Sigmoid colon (tissue), 7 donors: ENCODE data around the gene RAPSN. TPM values are rescaled to one million over a fixed set of nuclear protein-coding genes. Genes with fewer than 3 reads are reported as not detected.

ENCODE experiments used
- DNase-seq: peaks from one replicate; pipeline ENCODE4 v3.0.0-alpha.2; 2019
- H3K27ac ChIP-seq, 4 donors: fragments of 200-600 bp; sonication (generic); one replicate each; pipeline ENCODE4 v1.5.1; 2016 to 2019; ENCODE audit warnings: mild to moderate bottlenecking in 1 of 4
- H3K27me3 ChIP-seq, 3 donors: fragments of 200-600 bp; sonication (generic); one replicate each; pipeline ENCODE4 v1.5.1; 2019; ENCODE audit warnings: mild to moderate bottlenecking in 1 of 3
- H3K36me3 ChIP-seq, 4 donors: fragments of 200-600 bp; sonication (generic); one replicate each; pipeline ENCODE4 v1.5.1; 2016 to 2019
- H3K4me1 ChIP-seq, 4 donors: fragments of 200-600 bp; sonication (generic); one replicate each; pipeline ENCODE4 v1.5.1; 2017 to 2019
- H3K4me3 ChIP-seq, 4 donors: fragments of 200-600 bp; sonication (generic); one replicate each; pipeline ENCODE4 v1.5.1; 2017 to 2019; ENCODE audit warnings: mild to moderate bottlenecking in 2 of 4, moderate library complexity in 1 of 4
- H3K9me3 ChIP-seq, 4 donors: fragments of 200-600 bp in 3 of 4; sonication (generic) in 3 of 4; one replicate each; pipeline versions ENCODE4 v1.5.1 to v1.6.1; 2013 to 2019
- EP300 ChIP-seq, 4 donors: sonication (generic); formaldehyde crosslinking; IDR thresholded peaks; one replicate each; pipeline ENCODE4 v1.6.1; 2017; ENCODE audit warnings: antibody characterized with exemption in 4 of 4
- POLR2A ChIP-seq, 2 donors: fragments of 450-650 bp; IDR thresholded peaks; one replicate each; pipeline ENCODE4 v1.6.1; 2016; ENCODE audit warnings: antibody characterized with exemption in 2 of 2, mild to moderate bottlenecking in 2 of 2, moderate library complexity in 2 of 2
- POLR2AphosphoS5 ChIP-seq, 4 donors: sonication (generic); formaldehyde crosslinking; IDR thresholded peaks; one replicate each; pipeline ENCODE4 v1.6.1; 2017; ENCODE audit warnings: antibody characterized with exemption in 4 of 4
- WGBS, 2 donors: extraction: QIAGEN DNeasy Blood & Tissue Kit; methylation state at CpG; one replicate each; pipeline ENCODE4 v1.1.7; 2013; 5-methylcytosine and 5-hydroxymethylcytosine counted together
- intact Hi-C: fragments of 100-400 bp; cut with DNase I; formaldehyde crosslinking; loops from one replicate; pipeline ENCODE4 v1.15.1; 2023
- polyA plus RNA-seq, 3 donors: library from polyadenylated mRNA; stranded (reverse); fragments of 200-250 nt; gene quantifications; one replicate each; pipeline ENCODE4 v1.2.3, GENCODE V29; 2013
- small RNA-seq, 3 donors: library from RNA; depleted of rRNA; stranded (forward); fragments of <200 nt; gene quantifications; one replicate each; pipeline ENCODE3, GENCODE V24; 2016
- total RNA-seq, 4 donors: library from RNA; depleted of rRNA; stranded (reverse); fragments of >200 nt; gene quantifications; one replicate each; pipeline ENCODE4 v1.1.0, GENCODE V29; 2016
- TF ChIP-seq, protein P1 (sequence below), 4 experiments: fragments of 450-650 bp in 3 of 4; fragments of 200-600 bp in 1 of 4; IDR thresholded peaks; one replicate each; pipeline ENCODE4 v1.5.1; 2016 to 2019; ENCODE audit warnings: antibody characterized with exemption in 4 of 4, mild to moderate bottlenecking in 3 of 4, moderate library complexity in 2 of 4
- donor health status: healthy with polysubstance abuse.
- donor health status: Bipolar disorder and iron deficiency.
- donor health status: healthy.

RAPSN gene
- total and polyA plus RNA-seq, 7 donors, result 0.27 to 0.61 (median 0.46) TPM; not detected in 3

DNA sequence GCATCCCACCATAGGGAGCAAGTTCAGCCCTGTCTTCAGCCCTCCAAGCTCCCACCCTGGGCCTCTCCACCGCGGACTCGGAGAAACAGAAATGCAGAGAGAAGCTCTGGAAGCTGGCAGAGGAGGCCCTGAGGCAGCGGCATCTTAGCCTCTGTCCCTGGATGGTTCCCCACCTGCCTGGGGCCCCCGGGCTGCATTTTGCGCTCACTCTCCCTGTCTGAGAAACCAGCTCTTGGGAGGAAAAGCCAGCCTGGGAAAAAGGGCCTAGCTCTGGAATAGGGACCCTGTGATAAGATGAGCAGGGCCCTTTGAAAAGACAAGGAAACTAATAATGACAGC, 58.5 kb downstream of the RAPSN start:
- Histone ChIP-seq H3K4me1 (no peaks in the 10 kb centered on the region), H3K27ac (peak overlapping the region in 1 of 4 donors; percentile 59), H3K9me3 (no peaks in the 10 kb centered on the region), H3K4me3 (no peak overlapping the region), H3K36me3 (no peaks in the 10 kb centered on the region), H3K27me3 (no peaks in the 10 kb centered on the region)
- TF ChIP-seq POLR2A (IDR thresholded peaks at IDR 0.05) (no peak), POLR2AphosphoS5 (IDR thresholded peaks at IDR 0.05) (no peak), EP300 (IDR thresholded peaks at IDR 0.05) (no peak)
- TF ChIP-seq, protein P1, sequence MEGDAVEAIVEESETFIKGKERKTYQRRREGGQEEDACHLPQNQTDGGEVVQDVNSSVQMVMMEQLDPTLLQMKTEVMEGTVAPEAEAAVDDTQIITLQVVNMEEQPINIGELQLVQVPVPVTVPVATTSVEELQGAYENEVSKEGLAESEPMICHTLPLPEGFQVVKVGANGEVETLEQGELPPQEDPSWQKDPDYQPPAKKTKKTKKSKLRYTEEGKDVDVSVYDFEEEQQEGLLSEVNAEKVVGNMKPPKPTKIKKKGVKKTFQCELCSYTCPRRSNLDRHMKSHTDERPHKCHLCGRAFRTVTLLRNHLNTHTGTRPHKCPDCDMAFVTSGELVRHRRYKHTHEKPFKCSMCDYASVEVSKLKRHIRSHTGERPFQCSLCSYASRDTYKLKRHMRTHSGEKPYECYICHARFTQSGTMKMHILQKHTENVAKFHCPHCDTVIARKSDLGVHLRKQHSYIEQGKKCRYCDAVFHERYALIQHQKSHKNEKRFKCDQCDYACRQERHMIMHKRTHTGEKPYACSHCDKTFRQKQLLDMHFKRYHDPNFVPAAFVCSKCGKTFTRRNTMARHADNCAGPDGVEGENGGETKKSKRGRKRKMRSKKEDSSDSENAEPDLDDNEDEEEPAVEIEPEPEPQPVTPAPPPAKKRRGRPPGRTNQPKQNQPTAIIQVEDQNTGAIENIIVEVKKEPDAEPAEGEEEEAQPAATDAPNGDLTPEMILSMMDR (IDR thresholded peaks at IDR 0.05), result no peak
- DNase-seq, result no peak
- WGBS, 2 donors, result 97 to 98% methylated on average over 6 of the region's 6 CpGs
- intact Hi-C loops, result no loop called here

GRCh38 chr11:47389577-47390421, 59.1 kb downstream of the RAPSN start:
- Histone ChIP-seq H3K4me1 (no peaks in the 10 kb centered on the region), H3K36me3 (no peaks in the 10 kb centered on the region), H3K9me3 (no peaks in the 10 kb centered on the region), H3K27me3 (no peaks in the 10 kb centered on the region), H3K4me3 (no peak overlapping the region), H3K27ac (peak overlapping the region in 1 of 4 donors; percentile 20)
- no peak for TF ChIP-seq POLR2A (IDR thresholded peaks at IDR 0.05)
- no peak for TF ChIP-seq POLR2AphosphoS5 (IDR thresholded peaks at IDR 0.05)
- TF ChIP-seq, protein P1 (IDR thresholded peaks at IDR 0.05), result no peak
- TF ChIP-seq EP300 (IDR thresholded peaks at IDR 0.05), result no peak
- intact Hi-C loops, result no loop called here
- no peak for DNase-seq
- WGBS, 2 donors, result 76 to 88% methylated on average over 17 of the region's 17 CpGs

DNA sequence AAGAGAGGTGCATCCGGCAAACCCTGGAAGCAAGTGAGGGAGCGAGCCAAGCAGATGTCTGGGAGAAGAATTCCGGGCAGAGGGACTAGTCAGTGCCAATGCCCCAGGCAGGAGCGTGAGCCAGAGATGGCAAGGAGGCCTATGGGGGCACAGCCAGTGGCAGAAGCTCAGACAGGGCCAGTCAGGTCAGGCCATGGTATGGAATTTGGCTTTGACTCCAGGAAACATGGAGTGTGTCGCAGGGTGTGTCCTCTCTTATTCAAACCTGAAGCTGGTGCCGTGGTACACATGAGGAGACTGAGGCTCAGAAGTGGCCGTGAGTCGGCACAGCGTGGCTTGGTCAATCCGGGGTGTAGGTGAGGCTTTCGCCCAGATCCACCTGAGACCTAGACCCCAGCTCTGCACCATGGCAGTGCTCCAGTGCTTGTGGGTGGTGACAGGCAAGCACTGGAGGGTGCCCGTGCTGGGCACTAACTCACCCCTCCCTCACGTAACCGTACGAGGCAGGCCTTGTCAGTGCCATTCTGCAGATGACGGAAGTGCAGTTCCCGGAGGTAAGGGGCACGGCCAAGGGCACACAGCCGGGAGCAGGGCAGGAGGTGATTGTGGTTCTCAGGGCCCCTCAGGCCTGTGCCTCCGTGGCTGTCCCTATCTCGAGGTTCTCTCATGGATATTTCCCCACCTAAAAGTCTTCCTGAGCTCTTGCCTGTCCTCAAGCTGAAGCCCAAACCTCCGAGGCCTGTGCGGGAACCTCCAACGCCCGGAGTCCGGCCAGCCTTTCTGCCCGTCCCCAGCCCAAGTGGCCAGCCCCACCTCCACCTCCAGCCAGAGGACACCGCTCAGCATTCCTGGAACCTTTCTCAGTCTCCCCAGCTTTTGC, 60.0 kb downstream of the RAPSN start:
- no peaks in the 10 kb centered on the region for H3K9me3 ChIP-seq
- no peak overlapping the region for H3K4me3 ChIP-seq
- no peak for TF ChIP-seq POLR2AphosphoS5 (IDR thresholded peaks at IDR 0.05)
- TF ChIP-seq, protein P1 (IDR thresholded peaks at IDR 0.05), result no peak
- TF ChIP-seq POLR2A (IDR thresholded peaks at IDR 0.05), result no peak
- no peak for TF ChIP-seq EP300 (IDR thresholded peaks at IDR 0.05)
- intact Hi-C loops, result no loop called here
- H3K4me1 ChIP-seq, result no peaks in the 10 kb centered on the region
- WGBS, 2 donors, result 87 to 92% methylated on average over 28 of the region's 28 CpGs
- H3K27ac ChIP-seq, result peak overlapping the region in 1 of 4 donors; percentile 20
- no peaks in the 10 kb centered on the region for H3K27me3 ChIP-seq
- DNase-seq, result no peak
- H3K36me3 ChIP-seq, result no peaks in the 10 kb centered on the region

GRCh38 chr11:47387944-47388696, 60.8 kb downstream of the RAPSN start:
- DNase-seq, result no peak
- H3K36me3 ChIP-seq, result no peaks in the 10 kb centered on the region
- WGBS, 2 donors, result 73 to 79% methylated on average over 13 of the region's 13 CpGs
- H3K4me1 ChIP-seq, result no peaks in the 10 kb centered on the region
- TF ChIP-seq POLR2A (IDR thresholded peaks at IDR 0.05), result no peak
- no peak for TF ChIP-seq POLR2AphosphoS5 (IDR thresholded peaks at IDR 0.05)
- TF ChIP-seq, protein P1 (IDR thresholded peaks at IDR 0.05), result no peak
- TF ChIP-seq EP300 (IDR thresholded peaks at IDR 0.05), result no peak
- H3K27ac ChIP-seq, result peak overlapping the region in 1 of 4 donors; percentile 17
- H3K27me3 ChIP-seq, result no peaks in the 10 kb centered on the region
- no peaks in the 10 kb centered on the region for H3K9me3 ChIP-seq
- no peak overlapping the region for H3K4me3 ChIP-seq
- intact Hi-C loops, result no loop called here

Small RNA genes within 50 kb of the gene (small RNA-seq; reads per million reads assigned to genes)
- 0 reads per million in 3 donors for gene MIR4487

Other genes with a start within 250 kb of the RAPSN start
- 10 to 100 TPM; 31.9 to 44.6 (median 32.3) TPM for gene DDB2, start 234.2 kb downstream of the RAPSN start, total RNA-seq
- gene DDB2, start 234.2 kb downstream of the RAPSN start, polyA plus RNA-seq, result 10 to 100 TPM; 21.3 to 42.0 (median 21.6) TPM
- 10 to 100 TPM; 30.7 to 54.0 (median 34.9) TPM for gene ACP2, start 200.3 kb downstream of the RAPSN start, total RNA-seq
- gene ACP2, start 200.3 kb downstream of the RAPSN start, polyA plus RNA-seq, result 10 to 100 TPM; 15.6 to 50.9 (median 25.4) TPM
- gene NR1H3, start 191.1 kb downstream of the RAPSN start, total RNA-seq, result 10 to 100 TPM; 30.3 to 54.5 (median 40.2) TPM
- gene NR1H3, start 191.1 kb downstream of the RAPSN start, polyA plus RNA-seq, result 10 to 100 TPM; 57.3 to 90.1 (median 61.5) TPM
- 10 to 100 TPM; 25.8 to 55.7 (median 33.6) TPM for gene MADD, start 179.0 kb downstream of the RAPSN start, total RNA-seq
- gene MADD, start 179.0 kb downstream of the RAPSN start, polyA plus RNA-seq, result 10 to 100 TPM; 18.6 to 32.5 (median 19.2) TPM
- gene MYBPC3, start 96.4 kb downstream of the RAPSN start, total RNA-seq, result not detected
- gene MYBPC3, start 96.4 kb downstream of the RAPSN start, polyA plus RNA-seq, result 1 to 10 TPM in 1 of 3 donors, under 1 TPM in 2; 0.29 to 1.4 (median 0.60) TPM
- 10 to 100 TPM; 10.5 to 19.7 (median 18.8) TPM for gene SPI1, start 70.6 kb downstream of the RAPSN start, total RNA-seq
- gene SPI1, start 70.6 kb downstream of the RAPSN start, polyA plus RNA-seq, result 10 to 100 TPM; 21.6 to 29.8 (median 27.1) TPM
- gene SLC39A13, start 40.5 kb downstream of the RAPSN start, total RNA-seq, result 10 to 100 TPM; 38.2 to 87.5 (median 54.0) TPM
- 10 to 100 TPM in 2 of 3 donors, 1 to 10 TPM in 1; 4.6 to 29.8 (median 13.2) TPM for gene SLC39A13, start 40.5 kb downstream of the RAPSN start, polyA plus RNA-seq
- 100 to 1,000 TPM; 104 to 202 (median 178) TPM for gene PSMC3, start 22.7 kb downstream of the RAPSN start, total RNA-seq
- gene PSMC3, start 22.7 kb downstream of the RAPSN start, polyA plus RNA-seq, result 100 to 1,000 TPM; 117 to 151 (median 121) TPM
- 100 to 1,000 TPM in 3 of 4 donors, 10 to 100 TPM in 1; 87.2 to 188 (median 114) TPM for gene CELF1, start 104.0 kb upstream of the RAPSN start, total RNA-seq
- gene CELF1, start 104.0 kb upstream of the RAPSN start, polyA plus RNA-seq, result 10 to 100 TPM in 2 of 3 donors, 1 to 10 TPM in 1; 9.0 to 45.7 (median 14.1) TPM
- gene PTPMT1, start 116.5 kb upstream of the RAPSN start, total RNA-seq, result 100 to 1,000 TPM in 3 of 4 donors, 10 to 100 TPM in 1; 100.0 to 152 (median 130) TPM
- 10 to 100 TPM; 31.0 to 43.1 (median 37.2) TPM for gene PTPMT1, start 116.5 kb upstream of the RAPSN start, polyA plus RNA-seq
- 10 to 100 TPM; 13.3 to 29.9 (median 23.5) TPM for gene KBTBD4, start 129.8 kb upstream of the RAPSN start, total RNA-seq
- gene KBTBD4, start 129.8 kb upstream of the RAPSN start, polyA plus RNA-seq, result 10 to 100 TPM; 11.3 to 15.9 (median 12.6) TPM
- gene NDUFS3, start 129.9 kb upstream of the RAPSN start, total RNA-seq, result 100 to 1,000 TPM in 2 of 4 donors, 10 to 100 TPM in 2; 74.4 to 106 (median 91.7) TPM
- gene NDUFS3, start 129.9 kb upstream of the RAPSN start, polyA plus RNA-seq, result 100 to 1,000 TPM; 229 to 323 (median 268) TPM
- 1 to 10 TPM in 1 of 4 donors, under 1 TPM in 2, not detected in 1; 0.36 to 1.4 (median 0.41) TPM for gene FAM180B, start 137.5 kb upstream of the RAPSN start, total RNA-seq
- gene FAM180B, start 137.5 kb upstream of the RAPSN start, polyA plus RNA-seq, result under 1 TPM in 2 of 3 donors, not detected in 1; 0.12 to 0.60 TPM
- 10 to 100 TPM in 1 of 4 donors, 1 to 10 TPM in 3; 6.1 to 15.5 (median 6.5) TPM for gene C1QTNF4, start 145.3 kb upstream of the RAPSN start, total RNA-seq
- 1 to 10 TPM in 2 of 3 donors, not detected in 1; 1.3 to 1.8 TPM for gene C1QTNF4, start 145.3 kb upstream of the RAPSN start, polyA plus RNA-seq
- 10 to 100 TPM; 33.2 to 44.6 (median 34.2) TPM for gene MTCH2, start 193.4 kb upstream of the RAPSN start, total RNA-seq
- gene MTCH2, start 193.4 kb upstream of the RAPSN start, polyA plus RNA-seq, result 100 to 1,000 TPM in 1 of 3 donors, 10 to 100 TPM in 2; 75.1 to 119 (median 94.9) TPM